Smooth muscle cell of trachea (primary cell): ENCODE results near the gene NAA11. TPM values are rescaled to one million over a fixed set of nuclear protein-coding genes. Genes with fewer than 3 reads are reported as not detected.

ENCODE experiments used
- total RNA-seq: library from RNA; depleted of rRNA; stranded (reverse); fragments of >200 nt; gene quantifications from 2 replicates; pipeline ENCODE4 v1.2.1, GENCODE V29; 2014

NAA11 gene
- total RNA-seq = not detected in 2 replicates

DNA sequence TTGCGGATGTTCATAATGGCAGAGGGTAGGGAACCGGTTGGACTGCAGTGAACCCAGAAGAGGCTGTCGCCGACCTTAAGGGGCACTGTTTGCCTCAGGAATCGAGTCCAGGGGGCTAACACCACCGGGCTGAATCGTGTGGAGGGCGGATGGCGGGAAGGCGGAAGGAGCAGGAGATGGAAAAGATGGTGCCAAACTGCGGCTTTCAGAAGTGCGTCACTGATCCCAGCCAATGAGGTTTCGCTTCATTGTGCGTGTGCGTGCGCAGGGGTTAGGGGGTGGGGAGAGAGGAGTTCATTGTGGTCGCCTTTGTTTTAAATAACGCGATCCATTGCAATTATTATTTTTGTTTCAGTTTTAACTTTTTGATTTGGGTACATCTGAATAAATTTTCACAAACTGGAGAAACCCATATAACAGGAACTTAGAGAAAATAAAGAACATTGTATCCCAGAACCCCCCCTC, at the start of gene NAA11:
TSS of gene NAA11 (minus strand) at position 198 of the 465 bp plus-strand sequence. CDS start at position 14, 184 bp downstream.

Other genes starting within 250 kb of the NAA11 start
- not detected in 2 replicates for gene GK2, start 82.2 kb upstream of the NAA11 start, total RNA-seq